ENCODE data around the gene TGFBR3. TPM values are rescaled to one million over a fixed set of nuclear protein-coding genes. Genes with fewer than 3 reads are reported as not detected.
A peak's percentile ranks its signal among the peaks of the same experiment; 100 is the strongest.

Gene TGFBR3
- total RNA-seq, 4 donors from 2014 or later = 32.9 to 138 (median 58.8) TPM

DNA sequence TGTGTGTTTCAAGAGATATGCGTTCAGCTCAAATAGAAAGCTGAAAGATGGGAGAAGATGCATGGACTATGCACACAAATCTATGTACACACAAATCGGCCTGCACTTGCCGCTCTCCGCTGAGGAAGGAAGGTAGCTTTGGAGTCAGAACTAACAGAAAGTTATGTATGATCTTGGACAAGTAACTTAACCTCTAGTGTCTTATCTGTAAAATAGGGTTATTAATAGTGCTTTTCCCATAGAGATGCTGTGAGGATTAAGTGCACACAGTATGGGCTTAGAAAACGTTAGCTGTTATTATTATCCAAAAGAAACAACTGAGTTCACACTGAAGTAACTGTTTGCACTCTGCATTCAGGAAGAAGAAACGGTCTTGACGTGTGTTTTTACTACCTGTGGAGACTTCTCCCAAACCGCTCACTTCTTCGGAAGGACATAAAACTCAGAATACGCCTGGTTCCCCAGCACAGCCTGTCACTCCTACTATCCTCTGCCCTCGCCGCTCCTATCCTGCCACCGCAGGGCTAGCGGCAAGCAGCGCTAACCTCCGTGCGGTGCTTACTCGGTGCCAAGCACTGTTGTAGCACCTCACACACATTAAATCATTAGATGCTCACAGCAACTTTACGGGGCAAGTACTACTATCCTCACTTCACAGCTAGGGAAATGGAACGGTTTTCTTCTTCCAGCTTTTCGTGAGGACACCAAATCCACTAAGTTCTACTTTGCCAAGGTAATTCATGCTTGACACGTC is 1.3 kb downstream of the TGFBR3 start:
- in situ Hi-C loops (cut with MboI; ENCODE audit: low pct_ligation_motif_present in 1 of 4, low pct_unique_long_range_greater_than_20kb in 1 of 4, low sequenced_read_pairs in 3 of 4) (no loop called here), intact Hi-C loops (cut with DNase I; ENCODE audit: low total_unique reads) (loop anchor here (5.0 to 10.0 kb wide), 3 partner anchors 50 to 130 kb away; no protein-coding TSS in a partner anchor)

DNA sequence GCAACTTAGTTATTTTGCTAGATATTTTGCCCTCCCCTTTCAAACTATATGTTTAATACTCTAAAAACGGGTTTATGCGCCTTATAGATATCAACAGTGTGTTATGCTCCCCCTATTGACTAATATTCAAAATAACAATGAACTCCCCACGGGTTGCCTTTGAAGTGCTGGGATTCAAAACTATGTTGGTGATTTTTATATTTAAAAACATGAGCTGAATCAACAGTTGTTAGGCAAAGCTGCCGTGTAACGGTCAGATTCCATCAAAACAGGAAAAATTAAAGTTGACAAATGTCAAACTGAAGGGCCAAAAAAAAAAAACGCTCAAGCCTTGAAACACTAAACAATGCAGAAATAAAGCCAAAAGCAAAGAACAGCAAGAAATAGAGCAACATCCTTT is 2.5 kb downstream of the TGFBR3 start:
- Histone ChIP-seq H3K4me1 (peaks cover 0 to 38% (median 10%) of the 10 kb centered on the region in 4 donors), H3K27ac (peak overlapping the region; percentile 87 to 97 (median 96)), H3K9me3 (no peaks in the 10 kb centered on the region), H3K36me3 (no peaks in the 10 kb centered on the region), H3K27me3 (no peaks in the 10 kb centered on the region), H3K4me3 (peak overlapping the region; percentile 3 to 86 (median 78))
- intact Hi-C loops (cut with DNase I; ENCODE audit: low total_unique reads) (loop anchor here (10.0 kb wide), 2 partner anchors 49 to 129 kb away; no protein-coding TSS in a partner anchor), in situ Hi-C loops (cut with MboI; ENCODE audit: low pct_ligation_motif_present in 1 of 4, low pct_unique_long_range_greater_than_20kb in 1 of 4, low sequenced_read_pairs in 3 of 4) (no loop called here)
- no peak for DNase-seq
- 7 to 16% methylated on average over 6 of the region's 6 CpGs for WGBS, 2 donors (ENCODE audit: low coverage in 1 of 2)
- TF ChIP-seq POLR2A (IDR thresholded peaks at IDR 0.05) (no peak), EP300 (IDR thresholded peaks at IDR 0.05; ENCODE audit: low read depth) (no peak), POLR2AphosphoS5 (IDR thresholded peaks at IDR 0.05) (no peak)
- TF ChIP-seq, protein P1, sequence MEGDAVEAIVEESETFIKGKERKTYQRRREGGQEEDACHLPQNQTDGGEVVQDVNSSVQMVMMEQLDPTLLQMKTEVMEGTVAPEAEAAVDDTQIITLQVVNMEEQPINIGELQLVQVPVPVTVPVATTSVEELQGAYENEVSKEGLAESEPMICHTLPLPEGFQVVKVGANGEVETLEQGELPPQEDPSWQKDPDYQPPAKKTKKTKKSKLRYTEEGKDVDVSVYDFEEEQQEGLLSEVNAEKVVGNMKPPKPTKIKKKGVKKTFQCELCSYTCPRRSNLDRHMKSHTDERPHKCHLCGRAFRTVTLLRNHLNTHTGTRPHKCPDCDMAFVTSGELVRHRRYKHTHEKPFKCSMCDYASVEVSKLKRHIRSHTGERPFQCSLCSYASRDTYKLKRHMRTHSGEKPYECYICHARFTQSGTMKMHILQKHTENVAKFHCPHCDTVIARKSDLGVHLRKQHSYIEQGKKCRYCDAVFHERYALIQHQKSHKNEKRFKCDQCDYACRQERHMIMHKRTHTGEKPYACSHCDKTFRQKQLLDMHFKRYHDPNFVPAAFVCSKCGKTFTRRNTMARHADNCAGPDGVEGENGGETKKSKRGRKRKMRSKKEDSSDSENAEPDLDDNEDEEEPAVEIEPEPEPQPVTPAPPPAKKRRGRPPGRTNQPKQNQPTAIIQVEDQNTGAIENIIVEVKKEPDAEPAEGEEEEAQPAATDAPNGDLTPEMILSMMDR (IDR thresholded peaks at IDR 0.05) = peak in 3 of 5 experiments; percentile 22 to 41 (median 32)

More for the DNA sequence above, 1.3 kb downstream of the TGFBR3 start:
- no peaks in the 10 kb centered on the region for H3K9me3 ChIP-seq
- WGBS, 2 donors (ENCODE audit: low coverage in 1 of 2) = 6 to 7% methylated on average over 7 to 22 of the region's 22 CpGs
- peak overlapping the region; percentile 87 to 97 (median 96) for H3K27ac ChIP-seq
- peak; percentile 35 for DNase-seq
- H3K36me3 ChIP-seq = no peaks in the 10 kb centered on the region
- TF ChIP-seq POLR2AphosphoS5 (IDR thresholded peaks at IDR 0.05) (no peak), EP300 (IDR thresholded peaks at IDR 0.05; ENCODE audit: low read depth) (no peak), POLR2A (IDR thresholded peaks at IDR 0.05) (no peak)
- TF ChIP-seq, protein P1 (IDR thresholded peaks at IDR 0.05) = no peak
- peaks cover 0 to 28% (median 10%) of the 10 kb centered on the region in 4 donors for H3K4me1 ChIP-seq
- no peaks in the 10 kb centered on the region for H3K27me3 ChIP-seq
- peak overlapping the region; percentile 72 to 86 (median 83) for H3K4me3 ChIP-seq

DNA sequence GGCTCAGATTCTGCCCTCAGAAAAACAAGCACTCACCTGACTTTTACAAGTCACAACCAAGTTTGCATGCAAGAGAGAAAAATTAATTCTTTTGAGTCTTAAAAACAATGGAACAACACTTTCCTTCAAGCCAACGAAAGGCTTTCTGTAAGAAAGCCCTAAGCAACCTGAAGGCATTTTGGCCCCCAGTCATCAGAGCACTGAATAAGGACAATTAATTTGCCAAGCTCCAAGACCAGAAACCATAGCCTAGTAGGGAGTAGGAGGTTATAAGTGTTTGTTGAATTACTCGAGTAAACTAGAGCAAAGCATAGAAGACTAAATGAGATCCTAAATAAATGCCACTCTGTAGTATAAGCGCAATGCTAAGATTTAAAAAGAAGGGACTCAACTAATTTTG is 4.7 kb downstream of the TGFBR3 start:
- no peaks in the 10 kb centered on the region for H3K9me3 ChIP-seq
- H3K27me3 ChIP-seq = no peaks in the 10 kb centered on the region
- in situ Hi-C loops (cut with MboI; ENCODE audit: low pct_ligation_motif_present in 1 of 4, low pct_unique_long_range_greater_than_20kb in 1 of 4, low sequenced_read_pairs in 3 of 4) (no loop called here), intact Hi-C loops (cut with DNase I; ENCODE audit: low total_unique reads) (loop anchor here (10.0 kb wide), 2 partner anchors 46 to 126 kb away; no protein-coding TSS in a partner anchor)
- no peaks in the 10 kb centered on the region for H3K36me3 ChIP-seq
- peaks cover 0 to 52% (median 6%) of the 10 kb centered on the region in 4 donors for H3K4me1 ChIP-seq
- no peak for DNase-seq
- TF ChIP-seq, protein P1 (IDR thresholded peaks at IDR 0.05) = no peak
- no peak for TF ChIP-seq EP300 (IDR thresholded peaks at IDR 0.05; ENCODE audit: low read depth)
- peak overlapping the region in 1 of 4 donors; percentile 1 for H3K27ac ChIP-seq
- no peak overlapping the region for H3K4me3 ChIP-seq
- WGBS, 2 donors (ENCODE audit: low coverage in 1 of 2) = 66 to 68% methylated on average over 3 of the region's 3 CpGs

DNA sequence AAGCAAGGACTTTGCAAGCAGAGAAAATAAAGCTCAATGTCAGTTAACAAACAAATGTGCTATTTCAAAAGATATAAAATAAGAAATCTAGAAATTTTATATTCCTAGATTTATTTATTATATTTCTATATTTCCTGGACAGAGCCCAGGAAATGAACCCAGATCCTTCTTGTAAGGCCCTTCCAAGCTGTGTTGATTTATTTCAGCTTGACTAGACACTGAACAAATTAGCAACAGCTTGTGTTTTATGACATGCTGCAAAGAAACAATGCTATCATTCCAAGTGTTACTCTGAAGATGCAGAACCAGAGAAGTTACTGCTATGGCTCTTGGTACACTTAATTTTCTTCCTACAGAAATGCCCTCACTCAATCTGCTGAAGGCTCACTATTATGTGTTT is 6.2 kb downstream of the TGFBR3 start:
- TF ChIP-seq, protein P1 (IDR thresholded peaks at IDR 0.05) = no peak
- no peak for TF ChIP-seq EP300 (IDR thresholded peaks at IDR 0.05; ENCODE audit: low read depth)
- TF ChIP-seq POLR2AphosphoS5 (IDR thresholded peaks at IDR 0.05) = no peak
- no peak for TF ChIP-seq POLR2A (IDR thresholded peaks at IDR 0.05)
- Histone ChIP-seq H3K4me1 (peaks cover 0 to 55% (median 4%) of the 10 kb centered on the region in 4 donors), H3K9me3 (no peaks in the 10 kb centered on the region), H3K4me3 (no peak overlapping the region), H3K27ac (peak overlapping the region in 1 of 4 donors; percentile 13), H3K27me3 (no peaks in the 10 kb centered on the region), H3K36me3 (no peaks in the 10 kb centered on the region)
- intact Hi-C loops (cut with DNase I; ENCODE audit: low total_unique reads) (loop anchor here (10.0 kb wide), 2 partner anchors 45 to 125 kb away; no protein-coding TSS in a partner anchor), in situ Hi-C loops (cut with MboI; ENCODE audit: low pct_ligation_motif_present in 1 of 4, low pct_unique_long_range_greater_than_20kb in 1 of 4, low sequenced_read_pairs in 3 of 4) (no loop called here)
- no peak for DNase-seq
